ENCODE measurements around the gene KCNN1.
"Not testable (repeated sequence)": the region's sequence is repeated elsewhere in the genome, so short reads cannot be mapped to it uniquely, and the experiment has no call there.

The KCNN1 gene

GRCh38 chr19:17966550-17967256 is at the start of gene KCNN1:
KCNN1 (plus strand) TSS chr19:17967107; CDS start chr19:17973889, 6,782 bp downstream.
- DNase-seq (ENCODE audit: low spot score): no peak

GRCh38 chr19:17918151-17918550 is 48.8 kb upstream of the KCNN1 start:
- not testable (repeated sequence) for DNase-seq (ENCODE audit: low spot score)

GRCh38 chr19:17919122-17919521 is 47.8 kb upstream of the KCNN1 start:
- DNase-seq (ENCODE audit: low spot score): not testable (repeated sequence)

GRCh38 chr19:17920527-17920926 is 46.4 kb upstream of the KCNN1 start:
- DNase-seq (ENCODE audit: low spot score): no peak

DNA sequence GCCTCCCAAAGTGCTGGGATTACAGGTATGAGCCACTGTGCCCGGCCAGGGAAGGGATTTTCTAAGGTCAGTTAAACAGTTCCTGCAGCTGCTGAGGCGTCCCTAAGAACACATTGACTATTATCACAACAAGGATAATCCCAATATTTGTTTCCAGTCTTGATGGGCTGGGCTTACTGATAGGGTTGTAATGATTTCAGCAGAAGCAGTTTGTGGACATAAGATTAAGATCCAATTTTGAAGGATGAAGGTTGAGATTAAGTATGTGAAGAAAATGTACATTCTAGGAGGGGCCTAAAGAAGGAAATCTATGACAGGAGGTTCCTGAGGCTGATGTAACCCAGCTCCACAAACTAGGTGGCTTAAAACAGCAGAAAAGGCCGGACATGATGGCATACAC is 44.8 kb upstream of the KCNN1 start:
- no peak for DNase-seq (ENCODE audit: low spot score)

DNA sequence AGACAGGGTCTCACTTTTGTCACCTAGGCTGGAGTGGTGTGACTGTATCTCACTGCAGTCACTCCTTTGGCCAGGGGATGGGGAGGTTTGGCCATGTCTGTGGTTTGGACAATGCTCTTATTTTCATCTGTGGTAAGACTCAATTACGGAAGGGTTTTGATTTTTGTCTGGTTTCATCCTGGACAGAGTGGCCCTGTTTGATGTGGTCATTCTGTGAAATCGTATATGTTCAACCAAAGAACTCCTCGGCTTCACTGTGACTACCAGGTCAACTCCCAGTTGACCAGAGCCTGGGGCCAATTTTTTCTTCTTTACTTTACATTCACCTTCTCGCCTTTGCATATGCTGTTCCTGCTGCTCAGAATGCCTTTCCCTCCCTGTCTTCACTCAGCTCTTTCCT is 40.9 kb upstream of the KCNN1 start:
- peak; percentile 74 for DNase-seq (ENCODE audit: low spot score)

DNA sequence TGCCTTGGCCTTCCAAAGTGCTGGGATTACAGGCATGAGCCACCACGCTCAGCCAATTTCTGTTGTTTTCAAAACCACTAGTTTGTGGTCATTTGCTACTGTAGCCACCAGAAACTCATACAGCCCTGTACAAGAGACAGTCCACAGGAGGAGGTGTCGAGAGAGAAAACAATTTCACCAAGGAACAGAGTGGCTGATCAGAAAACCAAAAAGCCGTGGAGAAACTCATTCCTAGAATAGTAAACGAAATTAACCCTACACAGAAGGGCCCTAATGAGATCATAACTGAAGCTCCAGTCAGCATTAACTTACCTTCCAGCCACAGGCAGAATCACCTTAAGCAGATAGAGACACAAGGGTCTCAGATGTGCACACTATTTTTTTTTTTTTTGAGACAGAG is 37.9 kb upstream of the KCNN1 start:
- DNase-seq (ENCODE audit: low spot score): no peak

DNA sequence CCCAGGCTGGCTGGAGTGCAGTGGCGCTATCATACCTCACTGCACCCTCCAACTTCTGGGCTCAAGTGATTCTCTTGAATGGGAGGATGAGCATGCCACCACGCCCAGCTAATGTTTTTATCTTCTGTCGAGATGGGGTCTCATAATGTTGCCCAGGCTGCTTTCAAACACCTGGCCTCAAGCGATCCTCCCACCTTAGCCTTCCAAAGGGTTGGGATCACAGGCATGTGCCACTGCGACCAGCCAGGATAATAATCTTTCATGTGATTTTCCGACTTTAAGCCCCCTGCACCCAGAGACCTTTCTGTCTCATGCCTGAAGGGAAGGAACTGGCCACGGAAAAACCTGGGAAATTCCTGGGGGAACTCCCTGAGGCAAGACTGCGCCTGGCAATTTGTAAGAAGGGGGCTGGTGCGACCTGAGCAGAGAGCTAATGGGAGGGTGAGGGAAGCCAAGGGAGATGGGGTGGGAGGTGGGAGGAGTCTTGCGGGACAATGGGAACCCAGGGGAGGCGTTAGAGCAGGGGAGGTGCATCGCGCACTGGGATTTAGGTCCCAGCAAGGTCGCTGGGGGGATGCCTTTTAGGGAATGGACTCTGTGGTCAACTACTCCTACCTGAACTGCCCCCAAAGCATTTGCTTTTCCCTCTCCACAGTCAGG is 35.2 kb upstream of the KCNN1 start:
- no peak for DNase-seq (ENCODE audit: low spot score)

GRCh38 chr19:17932485-17933338 is 34.2 kb upstream of the KCNN1 start, which contains the start of gene CCDC124:
CCDC124 (plus strand) TSS chr19:17933015; CDS start chr19:17936421, 3,406 bp downstream.
- DNase-seq (ENCODE audit: low spot score): peak; percentile 93

GRCh38 chr19:17933414-17934129 is 33.3 kb upstream of the KCNN1 start:
- DNase-seq (ENCODE audit: low spot score): peak; percentile 76

DNA sequence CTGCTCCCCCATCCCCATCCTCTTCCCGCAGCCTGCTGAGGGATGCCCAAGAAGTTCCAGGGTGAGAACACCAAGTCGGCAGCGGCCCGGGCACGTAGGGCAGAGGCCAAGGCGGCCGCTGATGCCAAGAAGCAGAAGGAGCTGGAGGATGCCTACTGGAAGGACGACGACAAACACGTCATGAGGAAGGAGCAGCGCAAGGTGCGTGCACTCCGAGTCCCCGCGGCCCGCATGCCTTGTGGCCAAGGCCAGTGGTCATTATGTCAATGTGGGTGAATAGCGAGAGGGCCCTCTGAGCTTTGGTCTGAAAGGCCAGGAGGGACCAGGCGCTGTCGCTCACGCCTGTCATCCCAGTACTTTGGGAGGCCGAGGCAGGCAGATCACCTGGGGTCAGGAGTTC is 30.5 kb upstream of the KCNN1 start:
- no peak for DNase-seq (ENCODE audit: low spot score)

DNA sequence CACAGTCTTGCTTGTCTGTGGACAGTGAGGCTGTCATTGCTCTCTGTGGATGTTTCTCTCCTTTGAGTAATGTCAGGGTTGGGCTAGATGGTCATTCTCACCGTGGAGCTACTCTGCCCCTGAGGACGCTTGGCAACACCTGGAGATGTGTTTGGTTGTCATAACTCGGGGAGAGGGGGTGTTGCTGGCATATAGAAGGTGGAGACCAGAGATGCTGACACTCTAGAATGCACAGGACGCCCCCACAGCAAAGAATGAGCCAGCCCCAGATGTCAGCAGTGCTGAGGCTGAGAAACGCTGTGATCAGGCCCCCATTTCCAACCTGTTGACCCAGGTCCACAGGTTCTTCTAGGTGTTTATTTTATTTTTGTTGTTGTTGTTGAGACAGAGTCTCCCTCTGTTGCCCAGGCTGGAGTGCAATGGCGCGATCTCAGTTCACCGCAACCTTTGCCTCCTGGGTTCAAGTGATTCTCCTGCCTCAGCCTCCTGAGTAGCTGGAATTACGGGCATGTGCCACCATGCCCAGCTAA is 29.5 kb upstream of the KCNN1 start:
- no peak for DNase-seq (ENCODE audit: low spot score)

DNA sequence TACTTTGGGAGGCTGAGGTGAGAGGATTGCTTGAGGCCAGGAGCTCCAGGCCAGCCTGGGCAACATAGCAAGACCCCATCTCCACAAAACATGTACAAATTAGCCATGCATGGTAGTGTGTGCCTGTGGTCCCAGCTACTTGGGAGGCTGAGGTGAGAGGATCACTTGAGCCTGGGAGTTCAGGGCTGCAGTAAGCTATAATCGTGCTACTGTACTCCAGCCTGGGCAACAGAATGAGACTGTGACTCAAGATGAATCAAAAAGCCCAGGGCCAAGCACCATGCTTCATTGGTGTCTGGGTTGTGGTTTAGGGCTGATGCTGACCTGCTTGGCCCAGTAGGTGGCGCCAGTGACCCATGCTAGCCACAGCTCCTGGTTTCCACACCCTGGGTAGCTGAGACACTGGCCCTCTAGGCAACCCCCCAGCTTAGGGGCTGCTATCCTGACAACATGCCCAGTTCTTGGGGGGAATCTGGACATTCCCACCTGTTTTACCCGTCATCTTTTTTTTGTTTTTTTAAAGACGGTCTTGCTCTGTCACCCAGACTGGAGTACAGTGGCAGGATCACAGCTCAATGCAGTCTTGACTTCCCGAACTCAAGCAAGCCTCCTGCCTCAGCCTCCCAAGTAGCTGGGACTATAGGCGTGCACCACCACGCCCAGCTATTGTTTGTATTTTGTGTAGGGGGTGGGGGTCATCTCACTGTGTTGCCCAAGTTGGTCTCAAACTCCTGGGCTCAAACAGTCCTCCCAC is 28.6 kb upstream of the KCNN1 start:
- DNase-seq (ENCODE audit: low spot score): peak; percentile 68

GRCh38 chr19:17942181-17942580 is 24.7 kb upstream of the KCNN1 start:
- DNase-seq (ENCODE audit: low spot score): no peak

- no peak for DNase-seq (ENCODE audit: low spot score)
These were observed 24.2 kb upstream of the KCNN1 start for GRCh38 chr19:17942582-17943273.

DNA sequence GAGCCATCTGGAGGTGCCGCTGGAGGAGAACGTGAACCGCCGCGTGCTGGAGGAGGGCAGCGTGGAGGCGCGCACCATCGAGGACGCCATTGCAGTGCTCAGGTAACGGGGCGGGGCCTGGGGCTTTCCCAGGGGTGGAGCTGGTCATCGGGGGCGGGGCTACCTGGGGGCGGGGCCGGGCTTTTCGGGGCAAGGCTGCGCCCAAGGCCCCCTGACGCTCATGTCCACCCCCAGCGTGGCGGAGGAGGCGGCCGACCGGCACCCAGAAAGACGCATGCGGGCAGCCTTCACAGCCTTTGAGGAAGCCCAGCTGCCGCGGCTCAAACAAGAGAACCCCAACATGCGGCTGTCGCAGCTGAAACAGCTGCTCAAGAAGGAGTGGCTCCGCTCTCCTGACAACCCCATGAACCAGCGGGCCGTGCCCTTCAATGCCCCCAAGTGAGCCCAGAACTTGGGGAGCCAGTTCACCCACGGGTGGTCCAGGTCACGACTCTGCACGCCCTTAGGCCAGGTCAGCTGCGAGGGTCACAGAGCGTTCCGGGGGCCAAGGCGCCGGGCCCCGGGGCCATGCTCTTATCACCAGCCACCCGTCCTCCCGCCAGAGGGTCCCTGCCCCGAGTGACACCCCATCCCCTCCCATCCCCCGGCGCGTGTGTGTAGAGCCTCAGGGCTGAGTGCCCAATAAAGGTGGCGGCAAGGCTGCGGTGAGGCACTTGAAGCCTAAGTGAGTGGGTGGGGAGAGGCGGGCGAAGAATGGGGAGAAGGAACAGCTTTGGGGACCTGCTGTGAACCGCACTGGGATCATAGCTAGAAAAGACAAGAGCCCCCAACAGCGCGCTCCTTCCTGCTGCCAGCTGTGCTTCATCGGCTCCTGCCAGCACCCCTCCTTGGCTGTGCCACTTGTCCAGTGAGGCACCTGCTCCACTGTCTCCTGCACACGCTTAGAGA is 23.4 kb upstream of the KCNN1 start:
- DNase-seq (ENCODE audit: low spot score): no peak

GRCh38 chr19:17944301-17944700 is 22.6 kb upstream of the KCNN1 start:
- DNase-seq (ENCODE audit: low spot score): no peak

DNA sequence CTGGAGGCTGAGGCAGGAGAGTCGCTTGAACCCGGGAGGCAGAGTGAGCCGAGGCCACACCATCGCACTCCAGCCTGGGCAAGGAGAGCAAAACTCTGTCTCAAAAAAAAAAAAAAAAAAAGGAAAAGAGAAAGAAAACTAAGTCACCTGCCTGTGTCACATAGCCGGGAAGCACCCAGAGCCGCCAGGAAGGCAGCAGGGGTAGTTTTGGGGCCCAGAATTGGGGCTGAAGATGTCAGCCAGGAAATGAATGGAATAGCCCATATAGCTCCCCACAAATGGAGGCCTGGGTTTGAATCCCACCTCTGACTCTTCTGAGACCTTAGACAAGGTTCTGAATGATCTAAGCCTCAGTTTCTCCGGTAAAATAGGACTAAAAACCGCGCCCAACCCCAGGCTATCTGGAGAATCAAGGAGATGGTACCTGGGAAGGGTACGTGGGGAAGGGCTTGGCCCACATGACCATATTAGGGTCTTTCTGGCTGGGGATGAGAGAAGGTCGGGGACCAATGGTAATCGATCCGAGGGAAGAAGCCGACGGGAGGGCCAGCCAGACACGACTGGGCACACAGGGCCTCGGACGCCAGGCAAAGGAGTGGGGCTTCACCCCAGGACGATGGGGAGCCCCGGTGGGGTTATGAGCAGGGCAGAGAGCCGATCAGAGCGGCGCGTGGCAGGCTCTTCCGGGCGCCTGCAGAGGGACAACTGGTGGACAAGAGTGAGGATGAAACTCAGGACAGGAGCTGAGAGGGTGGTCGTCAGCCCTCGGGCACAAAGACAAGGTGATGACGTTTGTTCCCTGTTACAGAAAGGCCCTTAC is 19.7 kb upstream of the KCNN1 start:
- no peak for DNase-seq (ENCODE audit: low spot score)
